ENCODE data around the gene ADGRB3.

Gene ADGRB3

DNA sequence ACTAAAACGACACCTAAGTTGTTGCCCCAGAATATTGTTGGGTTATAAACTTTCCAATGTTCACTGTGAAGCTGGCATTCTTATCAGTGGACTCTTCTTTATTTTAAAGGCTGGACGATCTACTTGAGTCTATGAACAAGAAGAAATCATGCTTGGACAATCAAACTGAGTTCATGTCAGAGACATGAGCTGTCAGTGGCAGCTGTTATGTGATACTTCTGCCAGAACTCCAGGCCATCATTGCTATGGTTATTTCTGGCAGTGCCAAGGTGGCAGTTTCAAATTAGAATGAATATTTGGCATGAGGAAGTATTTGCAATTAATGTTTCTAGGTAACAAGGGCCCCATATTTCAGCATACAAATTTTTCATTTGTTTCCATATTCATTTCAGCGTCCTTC is 744.4 kb downstream of the ADGRB3 start:
- in situ Hi-C loops (cut with HindIII; ENCODE audit: low pct_unique_long_range_greater_than_20kb, low sequenced_read_pairs) = no loop called here
- no peak for DNase-seq (ENCODE audit: low read depth in 1 of 2, low spot score in 1 of 2)
- no peak for TF ChIP-seq JUND (IDR thresholded peaks at IDR 0.05; ENCODE audit: low read depth)

DNA sequence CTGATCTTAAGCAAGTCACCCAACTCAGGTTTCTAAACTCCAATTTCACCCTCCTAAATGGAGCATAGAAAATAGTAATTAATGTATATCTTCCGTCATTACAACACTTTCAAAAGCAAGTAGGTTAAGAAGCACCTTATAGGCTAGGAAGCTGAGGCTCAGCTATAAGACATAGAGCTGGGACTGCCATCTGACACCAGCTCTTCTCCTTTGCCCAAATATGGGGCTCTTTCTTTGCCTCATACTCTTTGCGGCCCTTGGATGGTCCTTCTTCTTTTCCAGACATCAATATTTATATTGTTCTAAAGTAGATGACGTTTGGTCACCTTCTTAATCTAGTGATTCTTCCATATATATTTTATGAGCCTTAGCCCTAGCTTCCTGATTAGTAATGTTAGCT is 748.5 kb downstream of the ADGRB3 start:
- in situ Hi-C loops (cut with HindIII; ENCODE audit: low pct_unique_long_range_greater_than_20kb, low sequenced_read_pairs) = no loop called here
- DNase-seq (ENCODE audit: low read depth in 1 of 2, low spot score in 1 of 2) = no peak
- no peak for TF ChIP-seq JUND (IDR thresholded peaks at IDR 0.05; ENCODE audit: low read depth)

DNA sequence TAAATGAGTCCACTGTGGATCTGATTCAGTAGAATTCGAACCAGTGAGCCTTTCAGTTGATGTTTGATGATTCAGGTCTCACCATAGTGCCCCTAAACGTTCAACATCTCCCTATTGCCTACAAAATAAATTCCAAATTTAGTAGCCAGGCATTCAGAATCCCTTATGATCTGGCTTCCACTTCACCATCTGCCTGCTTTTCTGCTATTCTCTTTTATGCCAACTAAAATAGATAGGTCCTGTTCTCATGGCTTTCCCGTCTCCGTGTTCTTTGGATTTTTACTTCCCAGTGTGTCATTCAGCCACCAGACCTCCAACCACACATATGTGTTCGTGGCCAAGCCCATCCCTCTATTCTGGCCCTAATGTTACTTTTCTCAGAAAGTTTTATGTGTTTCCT is 751.3 kb downstream of the ADGRB3 start:
- no peak for DNase-seq (ENCODE audit: low read depth in 1 of 2, low spot score in 1 of 2)
- TF ChIP-seq JUND (IDR thresholded peaks at IDR 0.05; ENCODE audit: low read depth) = no peak
- in situ Hi-C loops (cut with HindIII; ENCODE audit: low pct_unique_long_range_greater_than_20kb, low sequenced_read_pairs) = no loop called here

DNA sequence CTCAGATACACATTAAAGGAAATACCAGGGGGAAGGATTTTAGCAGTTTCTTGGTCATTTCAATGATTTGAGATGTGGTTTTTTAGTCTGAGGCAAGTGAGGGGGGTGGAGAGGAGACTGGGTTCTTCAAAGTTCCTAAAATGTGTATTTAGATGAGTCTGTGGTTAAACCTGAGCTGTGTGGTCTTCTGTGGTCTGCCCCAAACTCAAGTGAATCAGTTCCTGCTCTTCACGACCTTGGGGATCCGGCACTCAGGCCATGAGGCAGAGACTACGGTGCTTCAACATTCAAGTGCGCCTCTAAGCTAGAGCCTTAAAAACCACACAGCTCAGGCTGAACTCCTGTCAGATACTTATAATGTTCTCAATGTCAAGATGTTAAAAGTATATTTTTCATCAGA is 755.0 kb downstream of the ADGRB3 start:
- in situ Hi-C loops (cut with HindIII; ENCODE audit: low pct_unique_long_range_greater_than_20kb, low sequenced_read_pairs) = no loop called here
- TF ChIP-seq JUND (IDR thresholded peaks at IDR 0.05; ENCODE audit: low read depth) = no peak
- no peak for DNase-seq (ENCODE audit: low read depth in 1 of 2, low spot score in 1 of 2)

- in situ Hi-C loops (cut with HindIII; ENCODE audit: low pct_unique_long_range_greater_than_20kb, low sequenced_read_pairs) = no loop called here
- DNase-seq (ENCODE audit: low read depth in 1 of 2, low spot score in 1 of 2) = no peak
- TF ChIP-seq JUND (IDR thresholded peaks at IDR 0.05; ENCODE audit: low read depth) = no peak
Measured at GRCh38 chr6:69391106-69391505, 756.0 kb downstream of the ADGRB3 start.

DNA sequence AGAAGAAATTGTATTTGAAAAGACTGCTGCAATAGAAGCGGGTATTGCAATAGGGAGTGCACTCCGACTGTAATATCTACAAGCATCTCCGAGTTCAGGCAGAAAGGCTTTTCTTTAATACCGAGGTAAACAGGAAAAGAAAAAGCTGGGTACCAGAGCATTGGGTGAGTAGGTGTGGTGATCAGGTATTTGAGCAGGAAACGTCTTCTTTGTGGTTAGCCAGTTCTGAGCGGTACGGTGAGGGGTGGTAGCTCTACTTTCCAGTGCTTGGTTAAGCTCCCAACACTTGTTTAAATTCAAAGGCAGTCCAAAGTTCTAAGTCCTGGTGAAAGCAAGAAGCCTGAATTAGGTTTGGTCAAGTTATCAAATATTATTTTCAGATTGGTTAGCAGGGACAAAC is 757.7 kb downstream of the ADGRB3 start:
- TF ChIP-seq JUND (IDR thresholded peaks at IDR 0.05; ENCODE audit: low read depth) = no peak
- no peak for DNase-seq (ENCODE audit: low read depth in 1 of 2, low spot score in 1 of 2)
- in situ Hi-C loops (cut with HindIII; ENCODE audit: low pct_unique_long_range_greater_than_20kb, low sequenced_read_pairs) = no loop called here

GRCh38 chr6:69398311-69398710 is 763.2 kb downstream of the ADGRB3 start:
- in situ Hi-C loops (cut with HindIII; ENCODE audit: low pct_unique_long_range_greater_than_20kb, low sequenced_read_pairs) = no loop called here
- TF ChIP-seq JUND (IDR thresholded peaks at IDR 0.05; ENCODE audit: low read depth) = no peak
- DNase-seq (ENCODE audit: low read depth in 1 of 2, low spot score in 1 of 2) = no peak

- no peak for TF ChIP-seq JUND (IDR thresholded peaks at IDR 0.05; ENCODE audit: low read depth)
- DNase-seq (ENCODE audit: low read depth in 1 of 2, low spot score in 1 of 2) = no peak
- in situ Hi-C loops (cut with HindIII; ENCODE audit: low pct_unique_long_range_greater_than_20kb, low sequenced_read_pairs) = no loop called here
Measured at GRCh38 chr6:69398729-69399128, 763.6 kb downstream of the ADGRB3 start.

GRCh38 chr6:69408886-69409285 is 773.8 kb downstream of the ADGRB3 start:
- in situ Hi-C loops (cut with HindIII; ENCODE audit: low pct_unique_long_range_greater_than_20kb, low sequenced_read_pairs) = no loop called here
- DNase-seq (ENCODE audit: low read depth in 1 of 2, low spot score in 1 of 2) = no peak
- no peak for TF ChIP-seq JUND (IDR thresholded peaks at IDR 0.05; ENCODE audit: low read depth)

- in situ Hi-C loops (cut with HindIII; ENCODE audit: low pct_unique_long_range_greater_than_20kb, low sequenced_read_pairs) = no loop called here
- no peak for DNase-seq (ENCODE audit: low read depth in 1 of 2, low spot score in 1 of 2)
- no peak for TF ChIP-seq JUND (IDR thresholded peaks at IDR 0.05; ENCODE audit: low read depth)
Measured at GRCh38 chr6:69416776-69417175, 781.7 kb downstream of the ADGRB3 start.

- no peak for DNase-seq (ENCODE audit: low read depth in 1 of 2, low spot score in 1 of 2)
- TF ChIP-seq JUND (IDR thresholded peaks at IDR 0.05; ENCODE audit: low read depth) = no peak
- in situ Hi-C loops (cut with HindIII; ENCODE audit: low pct_unique_long_range_greater_than_20kb, low sequenced_read_pairs) = no loop called here
Measured at GRCh38 chr6:69421269-69421668, 786.2 kb downstream of the ADGRB3 start.

- in situ Hi-C loops (cut with HindIII; ENCODE audit: low pct_unique_long_range_greater_than_20kb, low sequenced_read_pairs) = no loop called here
- DNase-seq (ENCODE audit: low read depth in 1 of 2, low spot score in 1 of 2) = no peak
- TF ChIP-seq JUND (IDR thresholded peaks at IDR 0.05; ENCODE audit: low read depth) = no peak
Measured at GRCh38 chr6:69422020-69422419, 786.9 kb downstream of the ADGRB3 start.

- no peak for TF ChIP-seq JUND (IDR thresholded peaks at IDR 0.05; ENCODE audit: low read depth)
- DNase-seq (ENCODE audit: low read depth in 1 of 2, low spot score in 1 of 2) = no peak
- in situ Hi-C loops (cut with HindIII; ENCODE audit: low pct_unique_long_range_greater_than_20kb, low sequenced_read_pairs) = no loop called here
Measured at GRCh38 chr6:69422475-69422874, 787.4 kb downstream of the ADGRB3 start.

- no peak for DNase-seq (ENCODE audit: low read depth in 1 of 2, low spot score in 1 of 2)
- in situ Hi-C loops (cut with HindIII; ENCODE audit: low pct_unique_long_range_greater_than_20kb, low sequenced_read_pairs) = no loop called here
- no peak for TF ChIP-seq JUND (IDR thresholded peaks at IDR 0.05; ENCODE audit: low read depth)
Measured at GRCh38 chr6:69423785-69424184, 788.7 kb downstream of the ADGRB3 start.
